Keratinocyte (primary cell): ENCODE results near the gene FOXJ3. TPM values are rescaled to one million over a fixed set of nuclear protein-coding genes. Genes with fewer than 3 reads are reported as not detected.

Source experiments
- DNase-seq: peaks from one replicate; pipeline ENCODE4 v3.0.0-alpha.2; 2011; ENCODE audit warnings: low read depth, missing footprints, low spot score
- FAIRE-seq: peaks from 2 replicates; lab custom pipeline; 2011; peaks lifted over from hg19 to GRCh38; lab: Jason Lieb, UNC
- H2AFZ ChIP-seq: 2 replicates; pipeline ENCODE4 v1.6.0; 2012; ENCODE audit warnings: low read length, control low read depth, inconsistent platforms; ENCODE audit not compliant: control insufficient read depth
- H3K27ac ChIP-seq: 2 replicates; pipeline ENCODE4 v1.5.1; 2011; ENCODE audit warnings: low read length; ENCODE audit not compliant: control insufficient read depth, insufficient read depth
- H3K27me3 ChIP-seq: 3 replicates; pipeline ENCODE4 v1.6.0; 2011; ENCODE audit warnings: low read length; ENCODE audit not compliant: control insufficient read depth, insufficient read depth; ENCODE audit errors: extremely low read depth
- H3K36me3 ChIP-seq, 2 experiments: 2 replicates in 1 of 2; 3 replicates in 1 of 2; pipeline ENCODE4 v1.5.1; 2011; ENCODE audit warnings: low read length in 2 of 2, mild to moderate bottlenecking in 1 of 2; ENCODE audit not compliant: control insufficient read depth in 2 of 2, insufficient read depth in 2 of 2; ENCODE audit errors: extremely low read depth in 1 of 2
- H3K4me1 ChIP-seq: 3 replicates; pipeline ENCODE4 v1.5.1; 2011; ENCODE audit warnings: low read length; ENCODE audit not compliant: control insufficient read depth, insufficient read depth; ENCODE audit errors: extremely low read depth
- H3K4me2 ChIP-seq: 3 replicates; pipeline ENCODE4 v1.6.0; 2011; ENCODE audit warnings: low read depth, low read length; ENCODE audit not compliant: control insufficient read depth, insufficient read depth; ENCODE audit errors: extremely low read depth
- H3K4me3 ChIP-seq, 3 experiments: fragments of 200-600 bp in 1 of 3; sonication (generic) in 1 of 3; 2 replicates in 2 of 3; 3 replicates in 1 of 3; pipeline ENCODE4 v1.5.1; 2011 to 2016; ENCODE audit warnings: low read length in 3 of 3, mild to moderate bottlenecking in 3 of 3, control low read depth in 2 of 3, inconsistent platforms in 1 of 3, low read depth in 1 of 3, mixed read lengths in 1 of 3, mixed run types in 1 of 3, moderate library complexity in 1 of 3; ENCODE audit not compliant: control insufficient read depth in 2 of 3, insufficient read depth in 2 of 3; ENCODE audit errors: extremely low read depth in 1 of 3
- H3K79me2 ChIP-seq: 2 replicates; pipeline ENCODE4 v1.6.0; 2012; ENCODE audit warnings: low read length; ENCODE audit not compliant: control insufficient read depth, insufficient read depth
- H3K9ac ChIP-seq: 3 replicates; pipeline ENCODE4 v1.6.0; 2011; ENCODE audit warnings: low read length; ENCODE audit not compliant: control insufficient read depth, insufficient read depth; ENCODE audit errors: extremely low read depth
- H3K9me1 ChIP-seq: 3 replicates; pipeline ENCODE4 v1.6.0; 2011; ENCODE audit warnings: low read length; ENCODE audit not compliant: control insufficient read depth, insufficient read depth; ENCODE audit errors: extremely low read depth
- H3K9me3 ChIP-seq: 2 replicates; pipeline ENCODE4 v1.5.1; 2012; ENCODE audit warnings: low read depth, low read length; ENCODE audit not compliant: control insufficient read depth
- H4K20me1 ChIP-seq: 3 replicates; pipeline ENCODE4 v1.6.0; 2011; ENCODE audit warnings: low read length; ENCODE audit not compliant: control insufficient read depth, insufficient read depth; ENCODE audit errors: extremely low read depth
- EZH2 ChIP-seq: IDR thresholded peaks from one replicate; pipeline ENCODE4 v1.6.1; 2012; ENCODE audit warnings: inconsistent platforms, mild to moderate bottlenecking, low read length, moderate library complexity
- dilution Hi-C: fragments of 300-500 bp; cut with MboI; formaldehyde crosslinking; loops from one replicate; pipeline ENCODE4 v1.7.0; 2020; ENCODE audit warnings: low sequenced_read_pairs; ENCODE audit not compliant: extremely low pct_ligation_motif_present
- polyA plus RNA-seq, 5 experiments: library from polyadenylated mRNA; depleted of rRNA in 3 of 5; stranded (reverse) in 3 of 5; stranded (forward) in 1 of 5; unstranded in 1 of 5; fragments of >200 nt; gene quantifications; 1 replicate in 1 of 5; 2 replicates in 3 of 5; 3 replicates in 1 of 5; pipeline versions ENCODE4 v1.2.1 to v1.2.3, GENCODE V29; 2011 to 2012; ENCODE audit warnings: missing spikeins in 2 of 5, low read depth in 1 of 5, low replicate concordance in 1 of 5
- TF ChIP-seq, protein P1 (sequence below), 3 experiments: IDR thresholded peaks in 1 of 3; conservative IDR thresholded peaks in 1 of 3; optimal IDR thresholded peaks in 1 of 3; 2 replicates in 2 of 3; 3 replicates in 1 of 3; pipeline versions ENCODE3 to v1.5.1; 2011; ENCODE audit warnings: low read length in 3 of 3, mild to moderate bottlenecking in 3 of 3, moderate library complexity in 2 of 3, control low read depth in 1 of 3, inconsistent platforms in 1 of 3; ENCODE audit not compliant: insufficient read depth in 2 of 3; ENCODE audit errors: extremely low read depth in 1 of 3

FOXJ3 gene
- polyA plus RNA-seq, 1 donor (not counting 4 experiments of a cell fraction or from before 2014, with no cell fraction given), result 40.2 TPM

DNA sequence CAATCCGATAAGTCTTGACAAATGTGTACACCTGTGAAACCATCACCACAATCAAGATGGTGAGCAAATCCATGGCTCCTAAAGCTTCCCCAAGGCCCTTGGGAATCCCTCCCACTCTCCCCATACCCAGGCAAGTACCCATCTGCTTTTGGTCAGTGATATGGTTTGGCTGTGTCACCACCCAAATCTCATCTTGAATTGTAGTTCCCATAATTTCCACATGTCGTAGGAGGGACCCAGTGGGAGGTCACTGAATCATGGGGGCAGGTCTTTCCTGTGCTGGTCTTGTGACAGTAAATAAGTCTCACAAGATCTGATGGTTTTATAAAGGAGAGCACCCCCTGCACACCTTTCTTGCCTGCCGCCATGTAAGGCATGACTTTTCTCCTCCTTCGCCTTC lies 196.4 kb downstream of the FOXJ3 start:
- FAIRE-seq, result no peak

DNA sequence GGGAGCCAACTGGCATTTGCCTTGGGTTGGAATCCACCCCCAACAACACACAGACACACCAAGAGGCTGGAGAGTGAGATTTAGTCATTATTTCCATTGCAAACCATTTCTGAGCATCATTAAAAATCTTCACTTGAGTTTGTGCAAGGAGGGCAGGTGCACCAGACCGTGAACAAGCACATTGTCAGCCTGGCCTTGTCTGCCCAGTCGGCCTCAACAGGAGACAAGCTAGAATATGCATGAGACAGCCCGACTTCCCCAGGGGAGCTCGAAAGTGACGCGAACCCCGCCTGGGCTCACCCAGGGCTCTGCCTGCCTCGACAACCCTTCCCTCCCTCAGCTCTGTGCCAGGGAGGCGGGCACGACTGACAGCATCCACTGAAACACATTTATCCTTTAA lies 197.3 kb downstream of the FOXJ3 start:
- DNase-seq (no peak), FAIRE-seq (no peak)
- H3K9ac ChIP-seq, result no peak overlapping the region
- H3K9me1 ChIP-seq, result no peaks in the 10 kb centered on the region
- no peak overlapping the region for H3K4me3 ChIP-seq
- peaks cover 10% of the 10 kb centered on the region for H3K27me3 ChIP-seq
- TF ChIP-seq, protein P1, sequence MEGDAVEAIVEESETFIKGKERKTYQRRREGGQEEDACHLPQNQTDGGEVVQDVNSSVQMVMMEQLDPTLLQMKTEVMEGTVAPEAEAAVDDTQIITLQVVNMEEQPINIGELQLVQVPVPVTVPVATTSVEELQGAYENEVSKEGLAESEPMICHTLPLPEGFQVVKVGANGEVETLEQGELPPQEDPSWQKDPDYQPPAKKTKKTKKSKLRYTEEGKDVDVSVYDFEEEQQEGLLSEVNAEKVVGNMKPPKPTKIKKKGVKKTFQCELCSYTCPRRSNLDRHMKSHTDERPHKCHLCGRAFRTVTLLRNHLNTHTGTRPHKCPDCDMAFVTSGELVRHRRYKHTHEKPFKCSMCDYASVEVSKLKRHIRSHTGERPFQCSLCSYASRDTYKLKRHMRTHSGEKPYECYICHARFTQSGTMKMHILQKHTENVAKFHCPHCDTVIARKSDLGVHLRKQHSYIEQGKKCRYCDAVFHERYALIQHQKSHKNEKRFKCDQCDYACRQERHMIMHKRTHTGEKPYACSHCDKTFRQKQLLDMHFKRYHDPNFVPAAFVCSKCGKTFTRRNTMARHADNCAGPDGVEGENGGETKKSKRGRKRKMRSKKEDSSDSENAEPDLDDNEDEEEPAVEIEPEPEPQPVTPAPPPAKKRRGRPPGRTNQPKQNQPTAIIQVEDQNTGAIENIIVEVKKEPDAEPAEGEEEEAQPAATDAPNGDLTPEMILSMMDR (optimal IDR thresholded peaks at IDR 0.05 in 1 of 3, IDR thresholded peaks at IDR 0.05 in 1 of 3, conservative IDR thresholded peaks at IDR 0.05 in 1 of 3; ENCODE audit: extremely low read depth in 1 of 3, insufficient read depth in 2 of 3, low read length in 3 of 3), result no peak
- TF ChIP-seq EZH2, result no peak
- H3K27ac ChIP-seq, result no peak overlapping the region
- H2AFZ ChIP-seq, result no peak overlapping the region
- peaks cover 3% of the 10 kb centered on the region for H3K4me1 ChIP-seq
- no peak overlapping the region for H3K4me2 ChIP-seq
- no peaks in the 10 kb centered on the region for H4K20me1 ChIP-seq
- dilution Hi-C loops, result no loop called here
- no peaks in the 10 kb centered on the region for H3K36me3 ChIP-seq
- no peaks in the 10 kb centered on the region for H3K9me3 ChIP-seq
- H3K79me2 ChIP-seq, result no peaks in the 10 kb centered on the region

More for the DNA sequence above, 196.4 kb downstream of the FOXJ3 start:
- H3K4me2 ChIP-seq, result no peak overlapping the region
- H3K36me3 ChIP-seq, result no peaks in the 10 kb centered on the region
- H3K27me3 ChIP-seq, result peaks cover 10% of the 10 kb centered on the region
- no peaks in the 10 kb centered on the region for H3K9me1 ChIP-seq
- no peak overlapping the region for H2AFZ ChIP-seq
- no peaks in the 10 kb centered on the region for H3K9me3 ChIP-seq
- no peak for DNase-seq
- dilution Hi-C loops, result no loop called here
- H4K20me1 ChIP-seq, result no peaks in the 10 kb centered on the region
- H3K9ac ChIP-seq, result no peak overlapping the region
- H3K4me1 ChIP-seq, result peaks cover 11% of the 10 kb centered on the region
- no peak overlapping the region for H3K4me3 ChIP-seq
- no peaks in the 10 kb centered on the region for H3K79me2 ChIP-seq
- no peak for TF ChIP-seq EZH2
- TF ChIP-seq, protein P1 (optimal IDR thresholded peaks at IDR 0.05 in 1 of 3, IDR thresholded peaks at IDR 0.05 in 1 of 3, conservative IDR thresholded peaks at IDR 0.05 in 1 of 3; ENCODE audit: extremely low read depth in 1 of 3, insufficient read depth in 2 of 3, low read length in 3 of 3), result no peak
- H3K27ac ChIP-seq, result no peak overlapping the region
